DMS53 treated with DMSO at 0.1 percent for 48 hours (cell line): ENCODE measurements around the gene POU2AF2.

Source experiments
- DNase-seq: peaks from one replicate; lab custom pipeline; 2025; ENCODE audit not compliant: unreplicated experiment; lab: John Stamatoyannopoulos, UW

The POU2AF2 gene

DNA sequence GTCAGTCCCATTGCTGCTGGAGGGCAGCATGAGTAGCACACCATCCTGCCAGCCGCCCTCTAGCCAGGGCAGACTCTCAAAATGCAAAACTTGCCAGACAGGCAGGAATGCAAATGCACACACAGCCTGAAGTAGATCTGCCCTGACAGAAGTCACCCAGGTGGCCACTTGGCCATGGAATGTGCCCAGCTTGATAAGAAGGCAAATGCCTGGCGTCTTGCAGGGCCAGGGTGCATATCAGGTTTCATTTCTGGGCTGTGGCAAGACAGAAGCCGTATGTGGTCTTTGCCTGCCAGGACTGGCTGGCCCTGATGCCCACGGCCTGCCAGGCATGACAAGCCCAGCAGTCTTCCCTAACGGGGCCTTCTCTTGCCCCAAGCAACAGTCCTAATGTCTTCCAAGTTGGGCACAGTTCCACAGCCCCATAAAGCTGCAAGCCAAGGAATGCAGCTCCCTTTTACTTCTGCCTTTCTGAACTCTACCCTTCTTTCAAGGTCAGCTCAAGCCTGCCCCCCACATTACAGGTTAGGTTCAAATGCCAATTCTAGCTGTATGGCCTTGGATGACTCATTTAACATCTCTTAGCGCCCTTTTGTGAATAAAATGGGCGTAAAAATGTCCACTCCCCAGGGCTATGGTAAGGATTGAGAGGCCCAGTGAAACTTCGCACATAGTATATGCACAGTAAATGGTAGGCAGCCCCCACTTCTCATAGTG lies 82.5 kb downstream of the POU2AF2 start:
- peak; percentile 69 for DNase-seq

GRCh38 chr11:111329306-111330204 lies 84.0 kb downstream of the POU2AF2 start:
- DNase-seq, result no peak

DNA sequence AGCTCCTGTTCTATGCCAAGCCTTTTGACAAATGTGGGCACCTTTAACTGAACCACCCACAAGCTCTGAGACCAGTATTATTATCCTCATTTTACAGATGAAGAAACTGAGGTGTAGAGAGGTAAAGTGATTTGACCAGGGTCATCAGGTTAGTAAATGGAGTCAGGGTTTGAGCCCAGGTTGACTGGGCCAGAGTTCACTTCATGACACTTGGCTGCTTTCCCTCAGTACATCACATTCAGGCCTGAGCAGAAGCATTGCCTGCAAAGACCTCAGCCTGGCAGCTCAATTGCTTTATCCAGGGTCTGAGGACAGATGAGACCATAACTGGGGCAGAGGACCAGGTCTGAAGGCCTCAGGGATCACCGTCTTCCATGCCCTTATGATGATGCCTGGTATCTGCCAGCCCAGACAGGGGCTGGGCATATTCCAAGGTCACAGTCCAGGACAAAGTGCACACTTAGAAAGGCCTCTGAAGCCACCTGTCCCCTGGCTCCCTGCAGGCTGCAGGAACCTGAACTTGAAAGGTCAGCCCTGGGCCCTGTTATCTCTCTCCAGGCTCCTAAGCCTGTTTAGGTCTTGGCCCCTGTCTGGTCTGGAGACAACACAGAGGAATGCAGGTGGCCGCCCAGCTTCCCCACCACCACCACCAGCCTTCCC lies 84.8 kb downstream of the POU2AF2 start:
- no peak for DNase-seq

- DNase-seq, result no peak
Observed at GRCh38 chr11:111331711-111332479, 86.4 kb downstream of the POU2AF2 start.

GRCh38 chr11:111334532-111335502 lies 89.3 kb downstream of the POU2AF2 start:
- peak; percentile 98 for DNase-seq

- peak; percentile 47 for DNase-seq
Observed at GRCh38 chr11:111335549-111335948, 90.0 kb downstream of the POU2AF2 start.
